T-cell (primary cell): ENCODE data around the gene NKTR. TPM values are rescaled to one million over a fixed set of nuclear protein-coding genes. Genes with fewer than 3 reads are reported as not detected.
"Not testable (repeated sequence)": the region's sequence is repeated elsewhere in the genome, so short reads cannot be mapped to it uniquely, and the experiment has no call there.

Experiments used
- ATAC-seq, 4 experiments: fragments of 200-7000 bp in 3 of 4; fragments of 150-1000 bp in 1 of 4; cut with Tn5 transposase; replicated peaks in 1 of 4; 1 replicate in 3 of 4; 2 replicates in 1 of 4; pipeline ENCODE4 v1.10.0; 2021; ENCODE audit warnings: moderate library complexity in 3 of 4, mild to moderate bottlenecking in 2 of 4, moderate number of reproducible peaks in 1 of 4
- CTCF ChIA-PET, 2 donors: fragments of 300-600 bp; sonication (Branson Sonifier 250); formaldehyde crosslinking; loops; one replicate each; lab custom pipeline; 2022; ENCODE audit warnings: antibody characterized with exemption in 2 of 2; lab: Charles Lee
- POLR2A ChIA-PET, 2 donors: fragments of 300-600 bp; sonication (Branson Sonifier 250); formaldehyde crosslinking; loops; one replicate each; lab custom pipeline; 2022; ENCODE audit warnings: antibody characterized with exemption in 2 of 2; lab: Charles Lee
- DNase-seq, 35 experiments: peaks; one replicate each; pipeline versions ENCODE4 v3.0.0 to v3.0.0-alpha.2; 2013 to 2023
- H3K27ac ChIP-seq: one replicate; pipeline ENCODE4 v1.5.1; 2013; ENCODE audit warnings: low read length
- H3K27me3 ChIP-seq, 2 experiments: replicated peaks in 1 of 2; 1 replicate in 1 of 2; 2 replicates in 1 of 2; pipeline versions ENCODE4 v1.6.1 to v1.7.0; 2013; ENCODE audit warnings: low read length in 1 of 2, mixed read lengths in 1 of 2; ENCODE audit not compliant: control insufficient read depth in 2 of 2, insufficient read depth in 2 of 2; ENCODE audit errors: extremely low read depth in 1 of 2
- H3K36me3 ChIP-seq, 2 donors: 1 replicate in 1 of 2; 2 replicates in 1 of 2; pipeline versions ENCODE4 v1.6.1 to v1.7.0; 2013; ENCODE audit warnings: low read length in 1 of 2; ENCODE audit not compliant: control insufficient read depth in 2 of 2, insufficient read depth in 1 of 2; ENCODE audit errors: extremely low read depth in 1 of 2
- H3K4me1 ChIP-seq, 2 experiments: 1 replicate in 1 of 2; 2 replicates in 1 of 2; pipeline versions ENCODE4 v1.6.1 to v1.7.0; 2013; ENCODE audit warnings: low read length in 2 of 2, mixed read lengths in 1 of 2; ENCODE audit not compliant: insufficient read depth in 2 of 2, control insufficient read depth in 1 of 2; ENCODE audit errors: extremely low read depth in 1 of 2
- H3K4me3 ChIP-seq, 2 donors: 1 replicate in 1 of 2; 2 replicates in 1 of 2; pipeline versions ENCODE4 v1.5.1 to v1.7.0; 2013; ENCODE audit warnings: mild to moderate bottlenecking in 2 of 2, low read length in 1 of 2, moderate library complexity in 1 of 2; ENCODE audit not compliant: control insufficient read depth in 1 of 2; ENCODE audit errors: extremely low read depth in 1 of 2
- H3K9me3 ChIP-seq: 2 replicates; pipeline ENCODE4 v1.7.0; 2013
- H3K27ac Mint-ChIP-seq, 2 donors: one replicate each; pipeline ENCODE4 v1.8.0; 2020 to 2021; ENCODE audit warnings: mild to moderate bottlenecking in 2 of 2, mixed read lengths in 2 of 2
- H3K27me3 Mint-ChIP-seq, 2 donors: one replicate each; pipeline ENCODE4 v1.8.0; 2021 to 2022; ENCODE audit warnings: mixed read lengths in 2 of 2
- H3K36me3 Mint-ChIP-seq: one replicate; pipeline ENCODE4 v1.8.0; 2021; ENCODE audit warnings: mixed read lengths
- H3K4me1 Mint-ChIP-seq, 3 donors: one replicate each; pipeline ENCODE4 v1.8.0; 2020 to 2022; ENCODE audit warnings: mixed read lengths in 3 of 3, mild to moderate bottlenecking in 1 of 3
- H3K4me3 Mint-ChIP-seq, 3 donors: one replicate each; pipeline ENCODE4 v1.8.0; 2020 to 2022; ENCODE audit warnings: mild to moderate bottlenecking in 3 of 3, mixed read lengths in 3 of 3, moderate library complexity in 3 of 3
- H3K9me3 Mint-ChIP-seq, 3 donors: one replicate each; pipeline ENCODE4 v1.8.0; 2020 to 2022; ENCODE audit warnings: mixed read lengths in 3 of 3
- WGBS: methylation state at CpG from one replicate; pipeline ENCODE4 v1.1.5; 2013; ENCODE audit warnings: missing lambda C conversion rate; ENCODE audit not compliant: insufficient coverage; 5-methylcytosine and 5-hydroxymethylcytosine counted together
- total RNA-seq, 35 experiments: library from RNA in 6 of 35; stranded (reverse) in 6 of 35; fragments of 120-200 nt in 1 of 35; gene quantifications; one replicate each; pipeline versions ENCODE4 v1.2.1 to v1.2.4 and lab custom pipeline; 2013 to 2026

The NKTR gene
- total RNA-seq, 5 donors from 2014 or later (not counting 1 experiment from before 2014, with no cell fraction given): 185 to 252 (median 209) TPM

DNA sequence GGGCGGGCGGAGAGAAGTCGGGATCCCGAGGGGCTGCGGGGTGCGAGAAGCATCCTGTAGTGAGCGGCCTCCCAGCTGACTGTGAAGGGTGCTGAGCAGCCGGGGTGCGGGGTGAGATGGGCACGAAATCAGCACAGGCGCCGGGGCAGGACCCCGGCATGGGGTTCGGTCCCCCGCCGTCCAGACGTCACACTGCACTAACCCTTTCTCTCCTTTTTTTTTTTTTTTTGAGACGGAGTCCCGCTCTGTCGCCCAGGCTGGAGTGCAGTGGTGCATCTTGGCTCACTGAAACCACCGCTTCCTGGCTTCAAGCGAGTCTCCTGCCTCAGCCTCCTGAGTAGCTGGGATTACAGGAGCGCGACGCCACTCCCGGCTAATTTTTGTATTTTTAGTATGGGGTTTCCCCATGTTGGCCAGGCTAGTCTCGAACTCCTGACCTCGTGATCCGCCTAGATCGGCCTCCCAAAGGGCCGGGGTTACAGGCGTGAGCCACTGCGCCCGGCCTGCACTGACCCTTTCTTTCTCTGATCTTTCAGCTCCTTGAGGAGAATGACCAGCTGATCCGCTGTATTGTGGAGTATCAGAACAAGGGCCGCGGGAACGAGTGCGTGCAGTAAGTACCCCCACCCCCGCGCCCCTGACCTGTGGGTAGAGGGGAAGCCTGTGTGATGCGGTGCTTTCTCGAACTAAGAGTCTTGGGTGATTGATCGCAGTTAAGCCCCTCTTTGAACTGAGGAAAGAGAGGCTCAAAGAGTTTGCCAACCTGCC, 9.3 kb upstream of the NKTR start:
- WGBS: 9% methylated on average over 32 of the region's 44 CpGs
- no peaks in the 10 kb centered on the region for H3K27me3 ChIP-seq
- H3K36me3 ChIP-seq: peaks cover 1 to 18% of the 10 kb centered on the region in 2 donors
- peaks cover 12 to 21% of the 10 kb centered on the region in 2 experiments for H3K4me1 ChIP-seq
- Mint-ChIP-seq H3K4me3 (peak overlapping the region; percentile 84 to 99 (median 94)), H3K27me3 (no peaks in the 10 kb centered on the region), H3K9me3 (no peaks in the 10 kb centered on the region), H3K36me3 (peaks cover 23% of the 10 kb centered on the region), H3K4me1 (peaks cover 16 to 43% (median 38%) of the 10 kb centered on the region in 3 donors), H3K27ac (peak overlapping the region; percentile 85 to 99)
- peak overlapping the region; percentile 59 for H3K27ac ChIP-seq
- DNase-seq (no peak), ATAC-seq (peak in 1 of 4 experiments; percentile 34)
- peak overlapping the region; percentile 65 to 75 for H3K4me3 ChIP-seq
- ChIA-PET CTCF (interaction anchor here (0.6 to 1.8 kb wide), 11 partner anchors 8 to 634 kb away, joined by 3 to 16 read pairs (median 4); partner anchors contain the start of genes NKTR (in 1 of the 2), SEC22C (in 1 of the 2) and VIPR1 (in 1 of the 2)), POLR2A (interaction anchor here (0.5 to 2.5 kb wide), 12 partner anchors 10 to 371 kb away, joined by 3 to 21 read pairs (median 4); partner anchors contain the start of genes NKTR (in 1 of the 2), SEC22C (in 1 of the 2) and VIPR1 (in 1 of the 2))
- H3K9me3 ChIP-seq: no peaks in the 10 kb centered on the region

DNA sequence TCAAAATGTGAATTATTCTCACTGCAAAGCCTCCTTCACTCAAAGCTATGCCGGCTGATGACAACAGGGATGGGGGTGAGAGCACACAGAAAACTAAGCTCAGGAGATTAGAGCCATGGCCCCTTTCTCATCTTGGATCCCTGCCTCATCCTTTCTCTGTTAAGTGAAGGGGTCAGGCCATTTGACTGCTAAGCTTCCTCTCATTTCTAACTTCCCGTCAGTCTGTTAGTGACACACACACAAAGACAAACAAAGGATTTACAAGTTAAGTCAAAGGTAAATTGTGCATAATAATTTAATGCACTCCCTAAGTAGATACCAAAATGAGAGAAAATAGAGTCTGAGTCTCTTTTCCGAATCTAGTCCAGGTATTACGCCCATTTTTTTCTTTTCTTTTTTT, 8.7 kb upstream of the NKTR start:
- peaks cover 12 to 21% of the 10 kb centered on the region in 2 experiments for H3K4me1 ChIP-seq
- ATAC-seq (no peak), DNase-seq (no peak)
- H3K36me3 Mint-ChIP-seq: peaks cover 24% of the 10 kb centered on the region
- peaks cover 16 to 43% (median 38%) of the 10 kb centered on the region in 3 donors for H3K4me1 Mint-ChIP-seq
- H3K27me3 Mint-ChIP-seq: no peaks in the 10 kb centered on the region
- peak overlapping the region; percentile 8 to 99 (median 94) for H3K4me3 Mint-ChIP-seq
- 75% methylated on average over 3 of the region's 4 CpGs for WGBS
- POLR2A ChIA-PET: interaction anchor here (0.5 to 2.5 kb wide), 8 partner anchors 9 to 1505 kb away, joined by 3 to 21 read pairs (median 4); partner anchors contain the start of gene NKTR (in 1 of the 2)
- no peaks in the 10 kb centered on the region for H3K9me3 ChIP-seq
- H3K9me3 Mint-ChIP-seq: no peaks in the 10 kb centered on the region
- H3K36me3 ChIP-seq: peaks cover 3 to 20% of the 10 kb centered on the region in 2 donors
- H3K4me3 ChIP-seq: no peak overlapping the region
- H3K27ac ChIP-seq: peak overlapping the region; percentile 59
- CTCF ChIA-PET: interaction anchor here (0.6 to 1.8 kb wide), 5 partner anchors 8 to 89 kb away, joined by 3 to 16 read pairs (median 3); partner anchors contain the start of genes NKTR (in 1 of the 2), SEC22C (in 1 of the 2) and VIPR1 (in 1 of the 2)
- H3K27ac Mint-ChIP-seq: peak overlapping the region; percentile 55 to 99
- no peaks in the 10 kb centered on the region for H3K27me3 ChIP-seq

DNA sequence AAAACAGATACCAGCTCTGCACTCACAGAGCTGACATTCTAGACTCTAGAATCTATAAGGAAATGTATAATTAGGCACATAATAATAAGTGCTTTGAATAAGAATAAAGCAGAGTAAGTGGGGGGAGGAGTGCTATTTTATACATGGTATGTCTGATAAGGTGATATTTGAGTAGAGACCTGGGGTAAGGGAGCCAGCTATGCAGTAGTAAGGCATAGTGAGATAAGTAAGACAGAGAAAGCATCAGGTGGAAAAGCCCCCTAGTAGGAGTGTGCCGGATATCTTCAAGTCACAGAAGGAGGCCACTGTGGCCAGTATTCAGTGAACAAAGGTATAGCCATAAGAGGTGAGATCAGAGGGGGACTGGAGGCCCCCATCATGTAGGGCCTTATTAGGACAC, 6.9 kb upstream of the NKTR start:
- Histone ChIP-seq H3K4me3 (no peak overlapping the region), H3K9me3 (no peaks in the 10 kb centered on the region), H3K27me3 (no peaks in the 10 kb centered on the region), H3K4me1 (peaks cover 12 to 21% of the 10 kb centered on the region in 2 experiments), H3K27ac (no peak overlapping the region), H3K36me3 (peaks cover 3 to 20% of the 10 kb centered on the region in 2 donors)
- Mint-ChIP-seq H3K9me3 (no peaks in the 10 kb centered on the region), H3K4me1 (peaks cover 20 to 47% (median 41%) of the 10 kb centered on the region in 3 donors), H3K36me3 (peaks cover 24% of the 10 kb centered on the region), H3K27ac (peak overlapping the region; percentile 18 to 45), H3K27me3 (no peaks in the 10 kb centered on the region), H3K4me3 (no peak overlapping the region)
- ChIA-PET POLR2A (interaction anchor here in 1 of 2 donors (0.6 kb wide), 1 partner anchor 684 kb away, joined by 3 read pairs; no protein-coding TSS in a partner anchor), CTCF (interaction anchor here in 1 of 2 donors (1.5 kb wide), 1 partner anchor 12 kb away, joined by 5 read pairs; the partner anchor contains the start of gene SEC22C)
- no peak for DNase-seq
- ATAC-seq: no peak
- no CpG with 5 or more reads among the region's 1 CpG for WGBS

DNA sequence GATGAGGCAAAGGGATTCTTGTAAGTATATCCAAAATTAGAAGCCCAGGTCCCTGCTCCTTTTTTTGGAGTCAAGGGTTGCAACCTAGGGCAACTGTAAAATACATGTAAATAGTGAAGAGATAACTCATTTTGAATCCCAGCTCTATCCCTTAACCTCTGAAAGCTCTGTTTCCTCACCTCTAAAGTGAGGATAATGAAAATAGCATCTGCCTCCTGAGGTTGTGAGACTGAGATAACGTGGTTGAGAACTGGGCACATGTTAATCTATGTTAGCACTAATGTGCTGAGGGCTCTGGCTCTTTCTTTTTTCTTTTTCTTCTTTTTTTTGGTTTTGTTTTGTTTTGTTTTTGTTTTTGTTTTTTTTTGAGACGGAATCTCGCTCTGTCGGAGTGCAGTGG, 4.8 kb upstream of the NKTR start:
- Mint-ChIP-seq H3K4me1 (peaks cover 25 to 43% (median 39%) of the 10 kb centered on the region in 3 donors), H3K27me3 (no peaks in the 10 kb centered on the region), H3K4me3 (no peak overlapping the region), H3K36me3 (peaks cover 22% of the 10 kb centered on the region), H3K9me3 (no peaks in the 10 kb centered on the region), H3K27ac (no peak overlapping the region)
- Histone ChIP-seq H3K27ac (no peak overlapping the region), H3K9me3 (no peaks in the 10 kb centered on the region), H3K4me3 (no peak overlapping the region), H3K36me3 (peaks cover 3 to 20% of the 10 kb centered on the region in 2 donors), H3K4me1 (peaks cover 8 to 13% of the 10 kb centered on the region in 2 experiments), H3K27me3 (no peaks in the 10 kb centered on the region)
- ATAC-seq (no peak), DNase-seq (no peak)
- POLR2A ChIA-PET: interaction anchor here in 1 of 2 donors (1.0 kb wide), 1 partner anchor 24 kb away, joined by 6 read pairs; no protein-coding TSS in a partner anchor
- CTCF ChIA-PET: interaction anchor here in 1 of 2 donors (1.0 kb wide), 1 partner anchor 14 kb away, joined by 3 read pairs; the partner anchor contains the start of gene SEC22C
- WGBS: no CpG with 5 or more reads among the region's 4 CpGs

DNA sequence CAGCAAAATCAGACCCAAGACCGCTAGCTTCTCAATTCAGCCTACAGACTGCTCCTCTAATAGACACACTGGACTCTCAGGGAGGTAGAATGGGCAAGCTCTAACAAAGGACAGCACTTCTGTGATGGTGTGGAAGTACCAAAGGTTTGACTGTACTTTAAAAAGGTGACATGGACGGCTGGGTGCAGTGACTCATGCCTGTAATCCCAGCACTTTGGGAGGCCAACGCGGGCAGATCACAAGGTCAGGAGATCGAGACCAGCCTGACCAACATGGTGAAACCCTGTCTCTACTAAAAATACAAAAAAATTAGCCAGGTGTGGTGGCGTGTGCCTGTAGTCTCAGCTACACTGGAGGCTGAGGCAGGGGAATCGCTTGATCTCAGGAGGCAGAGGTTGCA, 3.4 kb upstream of the NKTR start:
- H3K4me3 ChIP-seq, H3K27me3 ChIP-seq, ATAC-seq, H3K4me3 Mint-ChIP-seq, H3K27ac ChIP-seq, POLR2A ChIA-PET, DNase-seq, H3K4me1 ChIP-seq, H3K27me3 Mint-ChIP-seq, H3K27ac Mint-ChIP-seq, H3K9me3 Mint-ChIP-seq, H3K9me3 ChIP-seq: not testable (repeated sequence)
- Mint-ChIP-seq H3K4me1 (peaks cover 32 to 41% (median 37%) of the 10 kb centered on the region in 3 donors), H3K36me3 (peaks cover 23% of the 10 kb centered on the region)
- CTCF ChIA-PET: interaction anchor here in 1 of 2 donors (0.6 kb wide), 1 partner anchor 11 kb away, joined by 4 read pairs; no protein-coding TSS in a partner anchor
- WGBS: 93% methylated on average over 2 of the region's 7 CpGs
- peaks cover 3 to 20% of the 10 kb centered on the region in 2 donors for H3K36me3 ChIP-seq
